ENCODE measurements around the gene FNDC3B.

FNDC3B gene

DNA sequence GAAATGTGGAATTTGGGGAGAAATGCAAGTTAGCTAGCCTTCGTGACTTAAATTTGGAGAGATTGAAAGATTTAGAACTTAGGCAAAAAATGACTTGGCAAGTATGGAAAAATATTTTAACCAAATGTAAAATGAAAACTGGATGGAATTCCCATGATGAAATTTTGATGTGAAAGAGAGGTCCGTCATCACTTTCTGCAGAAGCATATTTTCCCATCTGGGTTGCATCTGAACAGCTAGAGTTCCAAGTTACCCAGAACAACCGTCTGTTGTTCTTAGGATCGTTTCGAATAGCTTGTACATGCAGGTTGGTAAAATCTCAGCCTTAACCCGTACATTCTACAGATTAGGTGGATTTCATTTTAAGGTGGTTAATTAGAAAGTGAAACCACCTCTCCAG, 272.6 kb downstream of the FNDC3B start:
- CTCF ChIA-PET, result interaction anchor here (1.5 kb wide), 1 partner anchor 21 kb away, joined by 8 read pairs; no protein-coding TSS in a partner anchor
- Histone ChIP-seq H3K9me3 (ENCODE audit: control insufficient read depth, insufficient read depth, low read depth, low read length) (no peaks in the 10 kb centered on the region), H3K4me1 (ENCODE audit: control insufficient read depth, insufficient read depth, low read length) (no peaks in the 10 kb centered on the region), H3K36me3 (ENCODE audit: control insufficient read depth in 2 of 2, insufficient read depth in 1 of 2, low read length in 2 of 2) (peaks cover 0 to 45% of the 10 kb centered on the region in 2 experiments; a peak in 1 of 3 replicates), H3K27ac (ENCODE audit: extremely low read depth, low read depth, low read length) (no peak overlapping the region), H3K4me3 (ENCODE audit: low read depth, low read length) (no peak overlapping the region)
- TF ChIP-seq SETDB1 (IDR thresholded peaks at IDR 0.05; ENCODE audit: insufficient read length, low read length), result no peak
- TF ChIP-seq ZFP41 (tag by site-specific recombination; IDR thresholded peaks at IDR 0.05; ENCODE audit: borderline replicate concordance), result no peak
- TF ChIP-seq ZNF221 (tag by site-specific recombination; IDR thresholded peaks at IDR 0.05; ENCODE audit: borderline replicate concordance), result no peak
- POLR2A ChIA-PET, result no interaction called here

- Histone ChIP-seq H3K27ac (ENCODE audit: extremely low read depth, low read depth, low read length) (no peak overlapping the region), H3K36me3 (ENCODE audit: control insufficient read depth in 2 of 2, insufficient read depth in 1 of 2, low read length in 2 of 2) (peaks cover 0 to 38% of the 10 kb centered on the region in 2 experiments; a peak in 1 of 3 replicates)
These were observed 273.3 kb downstream of the FNDC3B start for GRCh38 chr3:172312711-172313110.

DNA sequence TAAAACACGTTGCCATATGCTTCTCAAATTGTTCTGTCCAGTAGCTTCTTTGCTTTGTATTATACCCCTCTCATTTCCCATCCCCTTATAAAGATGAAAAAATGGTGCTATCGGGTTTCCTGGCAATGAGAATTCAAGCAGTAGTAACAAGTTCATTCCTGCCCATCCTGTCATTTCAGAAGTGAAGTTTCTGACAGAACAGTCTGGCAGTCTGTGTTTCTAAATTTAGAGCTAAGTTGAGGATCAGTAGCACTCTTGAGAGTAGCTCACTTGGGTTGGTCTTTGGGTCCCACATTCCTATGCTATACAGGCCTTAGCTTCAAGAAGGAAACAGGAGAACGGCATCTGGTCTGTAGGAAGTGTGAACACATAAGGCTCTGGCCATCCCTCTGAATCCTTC, 274.3 kb downstream of the FNDC3B start:
- no peaks in the 10 kb centered on the region for H3K4me1 ChIP-seq (ENCODE audit: control insufficient read depth, insufficient read depth, low read length)
- ChIA-PET CTCF (interaction anchor here (0.6 to 0.9 kb wide), 2 partner anchors 19 to 28 kb away, joined by 3 read pairs; no protein-coding TSS in a partner anchor), POLR2A (no interaction called here)
- H3K9me3 ChIP-seq (ENCODE audit: control insufficient read depth, insufficient read depth, low read depth, low read length), result no peaks in the 10 kb centered on the region
- peak; percentile 55 for TF ChIP-seq OSR2 (tag by site-specific recombination; IDR thresholded peaks at IDR 0.05)
- TF ChIP-seq, protein P1, sequence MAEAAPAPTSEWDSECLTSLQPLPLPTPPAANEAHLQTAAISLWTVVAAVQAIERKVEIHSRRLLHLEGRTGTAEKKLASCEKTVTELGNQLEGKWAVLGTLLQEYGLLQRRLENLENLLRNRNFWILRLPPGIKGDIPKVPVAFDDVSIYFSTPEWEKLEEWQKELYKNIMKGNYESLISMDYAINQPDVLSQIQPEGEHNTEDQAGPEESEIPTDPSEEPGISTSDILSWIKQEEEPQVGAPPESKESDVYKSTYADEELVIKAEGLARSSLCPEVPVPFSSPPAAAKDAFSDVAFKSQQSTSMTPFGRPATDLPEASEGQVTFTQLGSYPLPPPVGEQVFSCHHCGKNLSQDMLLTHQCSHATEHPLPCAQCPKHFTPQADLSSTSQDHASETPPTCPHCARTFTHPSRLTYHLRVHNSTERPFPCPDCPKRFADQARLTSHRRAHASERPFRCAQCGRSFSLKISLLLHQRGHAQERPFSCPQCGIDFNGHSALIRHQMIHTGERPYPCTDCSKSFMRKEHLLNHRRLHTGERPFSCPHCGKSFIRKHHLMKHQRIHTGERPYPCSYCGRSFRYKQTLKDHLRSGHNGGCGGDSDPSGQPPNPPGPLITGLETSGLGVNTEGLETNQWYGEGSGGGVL (tag by site-specific recombination; IDR thresholded peaks at IDR 0.05), result no peak
- H3K4me3 ChIP-seq (ENCODE audit: low read depth, low read length), result no peak overlapping the region
- H3K36me3 ChIP-seq (ENCODE audit: control insufficient read depth in 2 of 2, insufficient read depth in 1 of 2, low read length in 2 of 2), result peaks cover 0 to 34% of the 10 kb centered on the region in 2 experiments; a peak in 1 of 3 replicates
- no peak overlapping the region for H3K27ac ChIP-seq (ENCODE audit: extremely low read depth, low read depth, low read length)

More at GRCh38 chr3:172312711-172313110, 273.3 kb downstream of the FNDC3B start:
- TF ChIP-seq PRDM1 (tag by site-specific recombination; IDR thresholded peaks at IDR 0.05), result peak; percentile 81
- no peak for TF ChIP-seq ZNF776 (tag by site-specific recombination; IDR thresholded peaks at IDR 0.05; ENCODE audit: borderline replicate concordance)
- ChIA-PET CTCF (interaction anchor here (1.5 kb wide), 1 partner anchor 20 kb away, joined by 8 read pairs; no protein-coding TSS in a partner anchor), POLR2A (no interaction called here)
- H3K4me3 ChIP-seq (ENCODE audit: low read depth, low read length), result no peak overlapping the region
- H3K9me3 ChIP-seq (ENCODE audit: control insufficient read depth, insufficient read depth, low read depth, low read length), result no peaks in the 10 kb centered on the region
- H3K4me1 ChIP-seq (ENCODE audit: control insufficient read depth, insufficient read depth, low read length), result no peaks in the 10 kb centered on the region

- TF ChIP-seq ZNF704 (tag by site-specific recombination; IDR thresholded peaks at IDR 0.05), result no peak
- no peak for TF ChIP-seq ZNF473 (tag by site-specific recombination; IDR thresholded peaks at IDR 0.05)
- TF ChIP-seq MZF1 (tag by site-specific recombination; IDR thresholded peaks at IDR 0.05; ENCODE audit: borderline replicate concordance), result no peak
- no peak for TF ChIP-seq ZNF138 (tag by site-specific recombination; IDR thresholded peaks at IDR 0.05; ENCODE audit: borderline replicate concordance)
- TF ChIP-seq ZNF174 (tag by site-specific recombination; IDR thresholded peaks at IDR 0.05), result no peak
- TF ChIP-seq TRIM28 (IDR thresholded peaks at IDR 0.05; ENCODE audit: borderline replicate concordance, low read length), result no peak
- TF ChIP-seq ZNF324 (tag by site-specific recombination; IDR thresholded peaks at IDR 0.05), result no peak
- TF ChIP-seq ZNF707 (tag by site-specific recombination; IDR thresholded peaks at IDR 0.05), result no peak
- TF ChIP-seq ZNF274 (IDR thresholded peaks at IDR 0.05; ENCODE audit: low read length), result no peak
- TF ChIP-seq ZNF274 (tag by site-specific recombination; IDR thresholded peaks at IDR 0.05; ENCODE audit: borderline replicate concordance), result no peak
- no peak for TF ChIP-seq ZNF184 (tag by site-specific recombination; IDR thresholded peaks at IDR 0.05)
- no peak for TF ChIP-seq SP7 (tag by site-specific recombination; IDR thresholded peaks at IDR 0.05)
- no peak for TF ChIP-seq ZNF529 (tag by site-specific recombination; IDR thresholded peaks at IDR 0.05; ENCODE audit: insufficient replicate concordance)
- no peak for TF ChIP-seq ZNF23 (tag by site-specific recombination; IDR thresholded peaks at IDR 0.05; ENCODE audit: borderline replicate concordance)
- no peak for TF ChIP-seq ZNF624 (tag by site-specific recombination; IDR thresholded peaks at IDR 0.05)
- no peak for TF ChIP-seq RBAK (tag by site-specific recombination; IDR thresholded peaks at IDR 0.05)
- no peak for TF ChIP-seq ZNF623 (tag by site-specific recombination; IDR thresholded peaks at IDR 0.05)
- no peak for TF ChIP-seq YY1 (tag by site-specific recombination; IDR thresholded peaks at IDR 0.05)
- Histone ChIP-seq H3K27ac (ENCODE audit: extremely low read depth, low read depth, low read length) (no peak overlapping the region), H3K4me1 (ENCODE audit: control insufficient read depth, insufficient read depth, low read length) (no peaks in the 10 kb centered on the region), H3K36me3 (ENCODE audit: control insufficient read depth in 2 of 2, insufficient read depth in 1 of 2, low read length in 2 of 2) (peaks cover 0 to 33% of the 10 kb centered on the region in 2 experiments; a peak in 1 of 3 replicates), H3K4me3 (ENCODE audit: low read depth, low read length) (no peak overlapping the region), H3K9me3 (ENCODE audit: control insufficient read depth, insufficient read depth, low read depth, low read length) (no peaks in the 10 kb centered on the region)
- CTCF ChIA-PET, result interaction anchor here (1.7 kb wide), 1 partner anchor 18 kb away, joined by 11 read pairs; no protein-coding TSS in a partner anchor
- POLR2A ChIA-PET, result no interaction called here
These were observed 275.3 kb downstream of the FNDC3B start for GRCh38 chr3:172314591-172315160.
